ENCODE measurements around the gene NOL7.

The NOL7 gene

GRCh38 chr6:13572951-13573654 is 42.0 kb upstream of the NOL7 start:
- no peaks in the 10 kb centered on the region for H3K27me3 ChIP-seq
- no peak for TF ChIP-seq CTCF (IDR thresholded peaks at IDR 0.05)
- no peaks in the 10 kb centered on the region for H3K36me3 ChIP-seq
- peak overlapping the region; percentile 93 for H3K27ac ChIP-seq
- H3K4me1 ChIP-seq (ENCODE audit: control insufficient read depth in 1 of 2, insufficient read depth in 1 of 2, low read depth in 1 of 2, low read length in 1 of 2), result peaks cover 22 to 27% of the 10 kb centered on the region in 2 experiments
- no peaks in the 10 kb centered on the region for H3K9me3 ChIP-seq
- peak overlapping the region; percentile 95 to 98 for H3K4me3 ChIP-seq (ENCODE audit: low read depth in 1 of 2, low read length in 1 of 2)

- no peaks in the 10 kb centered on the region for H3K9me3 ChIP-seq
- peaks cover 22 to 27% of the 10 kb centered on the region in 2 experiments for H3K4me1 ChIP-seq (ENCODE audit: control insufficient read depth in 1 of 2, insufficient read depth in 1 of 2, low read depth in 1 of 2, low read length in 1 of 2)
- no peak for TF ChIP-seq CTCF (IDR thresholded peaks at IDR 0.05)
- no peaks in the 10 kb centered on the region for H3K36me3 ChIP-seq
- H3K27ac ChIP-seq, result peak overlapping the region; percentile 93
- peak overlapping the region; percentile 95 to 98 for H3K4me3 ChIP-seq (ENCODE audit: low read depth in 1 of 2, low read length in 1 of 2)
- no peaks in the 10 kb centered on the region for H3K27me3 ChIP-seq
These were observed 41.4 kb upstream of the NOL7 start for GRCh38 chr6:13573669-13574110.

GRCh38 chr6:13574149-13574570 is 41.0 kb upstream of the NOL7 start:
- H3K4me1 ChIP-seq (ENCODE audit: control insufficient read depth in 1 of 2, insufficient read depth in 1 of 2, low read depth in 1 of 2, low read length in 1 of 2), result peaks cover 25 to 27% of the 10 kb centered on the region in 2 experiments
- H3K9me3 ChIP-seq, result no peaks in the 10 kb centered on the region
- H3K27me3 ChIP-seq, result no peaks in the 10 kb centered on the region
- TF ChIP-seq CTCF (IDR thresholded peaks at IDR 0.05), result peak; percentile 59
- H3K4me3 ChIP-seq (ENCODE audit: low read depth in 1 of 2, low read length in 1 of 2), result peak overlapping the region; percentile 95 to 98
- no peaks in the 10 kb centered on the region for H3K36me3 ChIP-seq
- peak overlapping the region; percentile 93 for H3K27ac ChIP-seq

GRCh38 chr6:13574571-13575376 is 40.4 kb upstream of the NOL7 start, which contains the start of gene SIRT5:
SIRT5 (plus strand) TSS chr6:13574601; CDS start chr6:13584111, 9,510 bp downstream.
- Histone ChIP-seq H3K27ac (peak within 1 kb of the TSS; percentile 93), H3K4me1 (ENCODE audit: control insufficient read depth in 1 of 2, insufficient read depth in 1 of 2, low read depth in 1 of 2, low read length in 1 of 2) (peaks cover 31 to 32% of the 10 kb centered on the region in 2 experiments), H3K27me3 (no peaks in the 10 kb centered on the region), H3K9me3 (no peaks in the 10 kb centered on the region), H3K36me3 (no peaks in the 10 kb centered on the region), H3K4me3 (ENCODE audit: low read depth in 1 of 2, low read length in 1 of 2) (peak within 1 kb of the TSS; percentile 95 to 98)
- TF ChIP-seq CTCF (IDR thresholded peaks at IDR 0.05), result no peak

- H3K36me3 ChIP-seq, result no peaks in the 10 kb centered on the region
- H3K9me3 ChIP-seq, result no peaks in the 10 kb centered on the region
- H3K27ac ChIP-seq, result peak overlapping the region; percentile 93
- TF ChIP-seq CTCF (IDR thresholded peaks at IDR 0.05), result peak; percentile 52
- H3K4me3 ChIP-seq (ENCODE audit: low read depth in 1 of 2, low read length in 1 of 2), result peak overlapping the region; percentile 95 to 98
- H3K27me3 ChIP-seq, result no peaks in the 10 kb centered on the region
- H3K4me1 ChIP-seq (ENCODE audit: control insufficient read depth in 1 of 2, insufficient read depth in 1 of 2, low read depth in 1 of 2, low read length in 1 of 2), result peaks cover 37 to 38% of the 10 kb centered on the region in 2 experiments
These were observed 39.8 kb upstream of the NOL7 start for GRCh38 chr6:13575377-13575775.

Measured in neutrophil (primary cell).